Esophagus squamous epithelium (tissue), 5 donors: Measurements from ENCODE around the gene RAD52. TPM values are rescaled to one million over a fixed set of nuclear protein-coding genes. Genes with fewer than 3 reads are reported as not detected.

Source experiments
- DNase-seq: peaks from one replicate; lab custom pipeline; 2025; lab: John Stamatoyannopoulos, UW
- H3K27ac ChIP-seq, 4 donors: fragments of 200-600 bp; sonication (generic); one replicate each; pipeline ENCODE4 v1.5.1; 2016 to 2019; ENCODE audit warnings: mild to moderate bottlenecking in 1 of 4
- H3K27me3 ChIP-seq, 4 donors: fragments of 200-600 bp; sonication (generic); 1 replicate in 3 of 4; 2 replicates in 1 of 4; pipeline versions ENCODE4 v1.5.1 to v1.6.0; 2017 to 2021; ENCODE audit warnings: antibody characterized with exemption in 1 of 4
- H3K36me3 ChIP-seq, 3 donors: fragments of 200-600 bp; sonication (generic); one replicate each; pipeline ENCODE4 v1.5.1; 2016 to 2019
- H3K4me1 ChIP-seq, 3 donors: fragments of 200-600 bp; sonication (generic); one replicate each; pipeline ENCODE4 v1.5.1; 2017 to 2019
- H3K4me3 ChIP-seq, 4 donors: fragments of 200-600 bp; sonication (generic); 1 replicate in 3 of 4; 2 replicates in 1 of 4; pipeline ENCODE4 v1.5.1; 2016 to 2019; ENCODE audit warnings: mild to moderate bottlenecking in 2 of 4, moderate library complexity in 1 of 4
- H3K9me3 ChIP-seq, 3 donors: fragments of 200-600 bp; sonication (generic); one replicate each; pipeline ENCODE4 v1.5.1; 2016 to 2019
- POLR2A ChIP-seq, 4 donors: fragments of 450-650 bp; IDR thresholded peaks; one replicate each; pipeline ENCODE4 v1.6.1; 2017; ENCODE audit warnings: antibody characterized with exemption in 4 of 4, mild to moderate bottlenecking in 4 of 4, moderate library complexity in 3 of 4
- WGBS, 2 donors: methylation state at CpG; one replicate each; pipeline ENCODE4 v1.1.5; 2018; 5-methylcytosine and 5-hydroxymethylcytosine counted together
- intact Hi-C: fragments of 100-400 bp; cut with DNase I; formaldehyde crosslinking; loops from one replicate; pipeline ENCODE4 v1.15.0; 2022
- total RNA-seq, 4 donors: library from RNA; depleted of rRNA; stranded (reverse); fragments of >200 nt; gene quantifications; one replicate each; pipeline ENCODE4 v1.1.0, GENCODE V29; 2016
- TF ChIP-seq, protein P1 (sequence below), 6 experiments: fragments of 450-650 bp in 4 of 6; fragments of 200-600 bp in 2 of 6; sonication (generic) in 2 of 6; IDR thresholded peaks; one replicate each; pipeline ENCODE4 v1.5.1; 2016 to 2019; ENCODE audit warnings: antibody characterized with exemption in 6 of 6, mild to moderate bottlenecking in 4 of 6, moderate library complexity in 4 of 6
- donor health status: DM: yes; HTN: yes; CAD: no.

The RAD52 gene
- total RNA-seq, 4 donors from 2014 or later, result 6.2 to 8.0 (median 7.5) TPM

DNA sequence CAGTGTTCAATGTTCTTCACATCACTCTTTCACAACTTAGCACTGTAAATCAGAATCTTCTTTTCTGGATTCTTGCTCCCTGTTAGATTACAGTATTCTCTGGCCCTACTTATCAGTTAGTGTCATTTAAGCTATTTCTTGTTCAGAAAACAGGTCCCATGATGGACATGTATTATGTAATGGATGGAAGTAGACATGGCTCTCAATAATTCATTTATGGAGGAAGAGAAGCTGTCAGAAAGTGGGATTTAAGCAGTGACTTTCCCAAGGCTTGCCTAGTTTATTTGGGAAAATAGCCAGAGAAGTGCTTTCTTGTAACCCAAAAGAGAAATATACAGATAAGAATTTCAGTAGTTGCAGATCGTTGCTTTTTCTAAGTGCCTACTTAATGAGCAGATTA lies 43.2 kb upstream of the RAD52 start:
- no peak for DNase-seq
- intact Hi-C loops, result no loop called here
- Histone ChIP-seq H3K9me3 (no peaks in the 10 kb centered on the region), H3K4me3 (peak overlapping the region in 3 of 4 donors; percentile 89 to 97 (median 91)), H3K4me1 (peaks cover 7 to 66% (median 29%) of the 10 kb centered on the region in 3 donors), H3K36me3 (no peaks in the 10 kb centered on the region), H3K27me3 (no peaks in the 10 kb centered on the region), H3K27ac (peak overlapping the region; percentile 5 to 99 (median 99))
- WGBS, 2 donors, result 27 to 42% methylated on average over 1 of the region's 1 CpG
- TF ChIP-seq, protein P1, sequence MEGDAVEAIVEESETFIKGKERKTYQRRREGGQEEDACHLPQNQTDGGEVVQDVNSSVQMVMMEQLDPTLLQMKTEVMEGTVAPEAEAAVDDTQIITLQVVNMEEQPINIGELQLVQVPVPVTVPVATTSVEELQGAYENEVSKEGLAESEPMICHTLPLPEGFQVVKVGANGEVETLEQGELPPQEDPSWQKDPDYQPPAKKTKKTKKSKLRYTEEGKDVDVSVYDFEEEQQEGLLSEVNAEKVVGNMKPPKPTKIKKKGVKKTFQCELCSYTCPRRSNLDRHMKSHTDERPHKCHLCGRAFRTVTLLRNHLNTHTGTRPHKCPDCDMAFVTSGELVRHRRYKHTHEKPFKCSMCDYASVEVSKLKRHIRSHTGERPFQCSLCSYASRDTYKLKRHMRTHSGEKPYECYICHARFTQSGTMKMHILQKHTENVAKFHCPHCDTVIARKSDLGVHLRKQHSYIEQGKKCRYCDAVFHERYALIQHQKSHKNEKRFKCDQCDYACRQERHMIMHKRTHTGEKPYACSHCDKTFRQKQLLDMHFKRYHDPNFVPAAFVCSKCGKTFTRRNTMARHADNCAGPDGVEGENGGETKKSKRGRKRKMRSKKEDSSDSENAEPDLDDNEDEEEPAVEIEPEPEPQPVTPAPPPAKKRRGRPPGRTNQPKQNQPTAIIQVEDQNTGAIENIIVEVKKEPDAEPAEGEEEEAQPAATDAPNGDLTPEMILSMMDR (IDR thresholded peaks at IDR 0.05), result no peak
- TF ChIP-seq POLR2A (IDR thresholded peaks at IDR 0.05), result no peak

DNA sequence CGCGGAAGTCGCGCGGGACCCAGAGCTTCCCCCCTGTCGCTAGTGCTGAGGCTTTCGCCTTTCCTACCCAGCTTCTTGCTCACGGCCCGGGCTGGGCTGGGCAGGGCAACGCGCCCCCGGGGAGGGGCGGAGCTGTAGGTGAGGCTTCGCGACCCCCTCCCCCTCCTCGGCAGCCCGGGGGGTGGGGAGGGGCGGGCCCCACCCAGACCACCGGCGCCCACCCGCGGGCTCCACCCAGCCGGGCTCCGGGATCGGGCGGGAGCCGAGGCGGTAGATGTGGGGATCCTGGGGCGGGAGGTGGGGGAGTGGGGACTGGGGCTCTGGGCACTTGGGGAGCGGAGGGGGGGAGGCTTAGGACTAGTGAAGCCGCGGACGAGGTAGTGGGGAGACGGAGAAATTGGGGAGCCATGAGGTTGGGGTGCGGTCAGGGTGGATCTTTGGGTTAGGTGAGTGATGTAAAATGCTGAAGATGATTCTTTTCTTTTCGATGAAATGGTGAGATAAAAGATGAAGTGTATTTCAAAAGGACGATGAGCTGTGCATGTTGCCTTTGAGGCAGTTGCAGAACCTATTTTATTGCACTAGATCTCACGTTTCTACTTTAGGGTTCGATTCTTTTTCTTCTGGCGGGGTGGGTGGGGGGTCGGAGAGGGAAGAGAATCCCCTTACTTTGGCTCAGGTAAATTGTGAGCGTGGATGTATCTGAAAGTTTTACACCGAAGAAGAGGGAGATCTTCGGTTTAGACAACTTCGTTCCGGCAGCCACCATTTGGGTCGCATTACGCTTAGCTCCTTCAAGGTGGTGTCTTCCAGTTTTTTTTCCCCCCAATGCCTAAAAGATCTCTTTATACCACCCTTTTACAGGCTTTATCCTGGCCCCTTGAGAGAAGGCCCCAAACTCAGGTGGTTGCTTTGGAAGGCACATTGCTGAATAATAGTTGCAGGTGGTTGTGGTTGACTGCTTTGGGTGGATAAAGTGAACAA lies 42.1 kb upstream of the RAD52 start:
- 5 to 8% methylated on average over 19 of the region's 48 CpGs for WGBS, 2 donors
- no peaks in the 10 kb centered on the region for H3K27me3 ChIP-seq
- no peaks in the 10 kb centered on the region for H3K9me3 ChIP-seq
- peak overlapping the region; percentile 89 to 98 (median 94) for H3K4me3 ChIP-seq
- no peak for TF ChIP-seq POLR2A (IDR thresholded peaks at IDR 0.05)
- TF ChIP-seq, protein P1 (IDR thresholded peaks at IDR 0.05), result no peak
- intact Hi-C loops, result no loop called here
- no peak for DNase-seq
- no peaks in the 10 kb centered on the region for H3K36me3 ChIP-seq
- peaks cover 7 to 66% (median 29%) of the 10 kb centered on the region in 3 donors for H3K4me1 ChIP-seq
- peak overlapping the region; percentile 99 for H3K27ac ChIP-seq

DNA sequence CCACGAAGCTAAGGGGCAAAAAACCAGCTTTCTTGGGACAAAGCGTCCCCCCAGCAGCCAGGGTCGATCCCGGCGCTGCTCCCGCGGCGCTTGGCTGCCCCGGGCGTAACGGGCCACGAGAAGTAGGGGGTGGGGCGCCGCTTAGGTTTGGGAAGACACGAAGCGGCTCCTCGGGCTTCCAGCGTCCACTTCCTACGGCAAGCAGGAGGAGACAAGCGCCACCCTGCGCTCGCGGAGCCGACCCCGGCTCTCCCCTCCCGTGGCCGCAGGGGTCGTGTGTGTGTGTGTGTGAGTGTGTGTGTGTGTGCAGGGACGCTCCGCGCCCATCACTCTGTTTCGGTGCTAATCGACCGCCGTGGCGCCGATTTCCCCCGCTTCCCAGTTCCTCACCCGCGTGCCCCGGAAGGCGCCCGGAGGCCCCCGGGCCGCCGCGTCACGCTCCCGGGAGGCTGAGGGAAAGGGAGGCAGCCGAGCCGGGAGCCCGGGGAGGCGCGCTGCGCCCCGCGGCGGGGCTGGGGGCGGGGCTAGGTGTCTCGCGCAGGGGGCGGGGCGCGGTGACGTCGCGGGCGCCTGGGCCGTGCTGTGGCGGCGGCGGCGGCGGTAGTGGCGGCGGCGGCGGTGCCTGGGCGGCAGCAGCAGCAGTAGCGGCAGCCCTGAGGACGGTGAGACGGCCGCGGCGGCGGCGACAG lies 41.3 kb upstream of the RAD52 start, which contains the start of gene ERC1:
TSS of gene ERC1 (plus strand) at position 563 of the 689 bp plus-strand sequence. CDS start 36,681 bp downstream, outside the sequence.
- Histone ChIP-seq H3K36me3 (no peaks in the 10 kb centered on the region), H3K27ac (peak within 1 kb of the TSS; percentile 99), H3K4me3 (peak within 1 kb of the TSS; percentile 89 to 98 (median 94)), H3K27me3 (no peaks in the 10 kb centered on the region), H3K4me1 (peaks cover 7 to 65% (median 29%) of the 10 kb centered on the region in 3 donors), H3K9me3 (no peaks in the 10 kb centered on the region)
- DNase-seq, result peak; percentile 29
- no CpG with 5 or more reads among the region's 87 CpGs for WGBS, 2 donors
- TF ChIP-seq, protein P1 (IDR thresholded peaks at IDR 0.05), result peak in 3 of 6 experiments; percentile 5 to 8 (median 7)
- peak in 3 of 4 donors; percentile 9 to 80 (median 72) for TF ChIP-seq POLR2A (IDR thresholded peaks at IDR 0.05)
- intact Hi-C loops, result no loop called here

DNA sequence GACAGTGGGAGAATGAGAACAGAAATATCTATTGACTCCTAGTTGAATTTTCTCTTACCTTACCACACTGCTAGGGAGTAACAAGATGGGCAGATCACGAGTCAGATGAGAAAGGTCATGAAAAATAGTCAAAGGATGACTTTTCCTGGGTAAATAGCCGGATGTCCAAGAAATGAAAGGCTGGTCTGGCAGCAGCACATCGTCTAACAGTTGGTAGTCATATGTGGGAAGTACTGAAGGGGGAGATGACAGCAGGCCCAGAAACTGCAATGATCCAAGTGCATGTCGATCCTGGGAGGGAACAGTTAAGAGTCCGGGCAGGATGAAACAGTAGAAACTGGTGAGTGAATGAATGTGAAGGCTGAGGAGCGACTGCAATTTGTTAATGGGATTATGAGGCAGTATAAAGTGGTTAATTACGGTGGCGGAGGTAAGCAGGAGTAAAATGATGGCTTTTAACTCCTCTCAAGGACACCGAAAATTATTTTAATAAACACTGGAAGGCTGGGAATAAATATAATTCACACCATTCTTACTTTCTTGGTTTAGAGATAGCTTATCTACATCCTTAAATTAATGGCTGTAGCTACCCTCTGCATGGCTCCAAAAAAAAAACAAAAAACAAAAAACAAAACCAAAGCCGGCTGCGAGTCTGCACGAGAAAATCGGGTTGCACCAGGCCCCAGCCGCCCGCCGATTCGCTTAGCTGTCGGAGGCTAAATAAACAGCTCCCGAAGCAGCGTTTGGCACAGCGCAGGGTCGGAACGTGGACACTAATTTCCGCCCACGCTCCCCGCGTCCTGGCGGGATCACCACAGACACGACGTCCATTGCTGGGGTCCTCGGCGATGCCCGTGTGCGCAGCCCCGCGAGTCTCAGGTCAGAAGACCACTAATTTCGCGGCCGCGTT lies 40.5 kb upstream of the RAD52 start:
- Histone ChIP-seq H3K9me3 (no peaks in the 10 kb centered on the region), H3K36me3 (no peaks in the 10 kb centered on the region), H3K4me3 (peak overlapping the region; percentile 89 to 98 (median 94)), H3K4me1 (peaks cover 7 to 57% (median 24%) of the 10 kb centered on the region in 3 donors), H3K27me3 (no peaks in the 10 kb centered on the region), H3K27ac (peak overlapping the region; percentile 99)
- 2 to 5% methylated on average over 34 to 36 of the region's 40 CpGs for WGBS, 2 donors
- intact Hi-C loops, result no loop called here
- TF ChIP-seq POLR2A (IDR thresholded peaks at IDR 0.05), result no peak
- TF ChIP-seq, protein P1 (IDR thresholded peaks at IDR 0.05), result no peak
- no peak for DNase-seq
